PC-3 (cell line): Measurements from ENCODE around the gene UGT1A7.

Experiments used
- EZH2phosphoT487 ChIP-seq: fragments of 300-600 bp; sonication (generic); IDR thresholded peaks from 2 replicates; pipeline ENCODE4 v1.6.1; 2018; ENCODE audit warnings: mild to moderate bottlenecking, antibody characterized with exemption, low read length, borderline replicate concordance
- TF ChIP-seq, protein P1 (sequence below): fragments of 300-600 bp; sonication (generic); conservative IDR thresholded peaks from 2 replicates; pipeline ENCODE4 v1.5.1; 2017; ENCODE audit warnings: antibody characterized with exemption, low read depth, mild to moderate bottlenecking, low read length

DNA sequence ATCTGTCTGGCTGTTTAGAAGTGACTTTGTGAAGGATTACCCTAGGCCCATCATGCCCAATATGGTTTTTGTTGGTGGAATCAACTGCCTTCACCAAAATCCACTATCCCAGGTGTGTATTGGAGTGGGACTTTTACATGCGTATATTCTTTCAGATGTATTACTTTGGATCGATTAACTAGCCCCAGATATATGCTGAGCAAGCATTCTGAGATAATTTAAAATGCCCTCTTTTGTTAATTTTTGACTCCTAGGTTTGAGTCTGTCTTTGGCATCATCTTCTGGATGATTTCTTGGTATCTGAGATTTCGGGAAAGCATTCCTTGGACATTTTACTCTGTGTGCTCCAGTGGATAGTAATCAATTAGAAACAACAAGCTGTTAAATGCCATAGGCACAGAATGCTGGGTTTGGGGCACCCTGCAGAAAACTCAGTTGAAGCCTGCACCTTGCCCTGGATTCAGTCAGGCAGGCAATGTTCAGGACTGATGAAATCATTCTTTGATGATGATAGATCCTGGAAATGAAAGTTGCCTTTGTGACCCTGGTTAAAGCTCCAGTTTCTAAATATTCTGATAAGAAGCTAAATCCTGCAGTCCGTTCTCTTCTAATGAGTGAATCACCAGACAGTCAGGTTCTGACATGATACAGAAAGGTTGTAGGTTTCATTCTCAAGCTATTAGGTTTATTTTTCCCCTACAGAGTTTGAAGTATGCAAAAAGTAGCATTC lies 79.5 kb downstream of the UGT1A7 start:
- TF ChIP-seq, protein P1, sequence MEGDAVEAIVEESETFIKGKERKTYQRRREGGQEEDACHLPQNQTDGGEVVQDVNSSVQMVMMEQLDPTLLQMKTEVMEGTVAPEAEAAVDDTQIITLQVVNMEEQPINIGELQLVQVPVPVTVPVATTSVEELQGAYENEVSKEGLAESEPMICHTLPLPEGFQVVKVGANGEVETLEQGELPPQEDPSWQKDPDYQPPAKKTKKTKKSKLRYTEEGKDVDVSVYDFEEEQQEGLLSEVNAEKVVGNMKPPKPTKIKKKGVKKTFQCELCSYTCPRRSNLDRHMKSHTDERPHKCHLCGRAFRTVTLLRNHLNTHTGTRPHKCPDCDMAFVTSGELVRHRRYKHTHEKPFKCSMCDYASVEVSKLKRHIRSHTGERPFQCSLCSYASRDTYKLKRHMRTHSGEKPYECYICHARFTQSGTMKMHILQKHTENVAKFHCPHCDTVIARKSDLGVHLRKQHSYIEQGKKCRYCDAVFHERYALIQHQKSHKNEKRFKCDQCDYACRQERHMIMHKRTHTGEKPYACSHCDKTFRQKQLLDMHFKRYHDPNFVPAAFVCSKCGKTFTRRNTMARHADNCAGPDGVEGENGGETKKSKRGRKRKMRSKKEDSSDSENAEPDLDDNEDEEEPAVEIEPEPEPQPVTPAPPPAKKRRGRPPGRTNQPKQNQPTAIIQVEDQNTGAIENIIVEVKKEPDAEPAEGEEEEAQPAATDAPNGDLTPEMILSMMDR: no peak
- TF ChIP-seq EZH2phosphoT487: no peak
